K562 (cell line): ENCODE data around the gene NECTIN4. TPM values are rescaled to one million over a fixed set of nuclear protein-coding genes. Genes with fewer than 3 reads are reported as not detected.

Source experiments
- ATF7 ChIP-seq: fragments of 450-650 bp; IDR thresholded peaks from 2 replicates; pipeline ENCODE4 v1.7.1; 2014; ENCODE audit warnings: mild to moderate bottlenecking, moderate library complexity
- BHLHE40 ChIP-seq: IDR thresholded peaks from 2 replicates; pipeline ENCODE4 v1.6.1; 2011; ENCODE audit warnings: low read length, improper control_type of control experiment
- C11orf30 ChIP-seq: fragments of 450-650 bp; IDR thresholded peaks from 2 replicates; pipeline ENCODE4 v1.6.1; 2016; ENCODE audit warnings: low read depth, mild to moderate bottlenecking
- CHD4 ChIP-seq: fragments of 200-600 bp; sonication (generic); IDR thresholded peaks from 3 replicates; pipeline ENCODE4 v1.6.1; 2012; ENCODE audit warnings: low read depth, mild to moderate bottlenecking, mixed read lengths, low read length, inconsistent platforms; ENCODE audit not compliant: insufficient read depth, insufficient replicate concordance, poor library complexity, severe bottlenecking
- CREB5 ChIP-seq: fragments of 250-450 bp; sonication (Bioruptor Pico); IDR thresholded peaks from 2 replicates; pipeline ENCODE4 v1.5.0; 2020; ENCODE audit warnings: mild to moderate bottlenecking
- DEAF1 ChIP-seq: fragments of 450-650 bp; formaldehyde crosslinking; IDR thresholded peaks from 2 replicates; pipeline ENCODE4 v1.4.0; 2020; ENCODE audit warnings: mild to moderate bottlenecking, moderate library complexity
- DLX4 ChIP-seq: fragments of 250-450 bp; sonication (Bioruptor Pico); IDR thresholded peaks from 2 replicates; pipeline ENCODE4 v1.6.1; 2021; ENCODE audit warnings: mild to moderate bottlenecking
- GTF2A2 ChIP-seq: IDR thresholded peaks from 2 replicates; pipeline ENCODE4 v1.6.1; 2016; ENCODE audit warnings: mild to moderate bottlenecking, missing genetic modification characterization, missing compliant biosample characterization
- HBP1 ChIP-seq: fragments of 450-650 bp; formaldehyde crosslinking; IDR thresholded peaks from 2 replicates; pipeline ENCODE4 v1.4.0; 2022; ENCODE audit warnings: missing genetic modification characterization
- HDAC2 ChIP-seq: fragments of 450-650 bp; IDR thresholded peaks from 2 replicates; pipeline ENCODE4 v1.6.1; 2016; ENCODE audit warnings: mild to moderate bottlenecking
- HMGXB4 ChIP-seq: sonication (generic); formaldehyde crosslinking; IDR thresholded peaks from 2 replicates; pipeline ENCODE4 v1.8.1; 2023; ENCODE audit warnings: mild to moderate bottlenecking, missing genetic modification reagents
- KDM4B ChIP-seq, 2 experiments: fragments of 450-650 bp in 1 of 2; sonication (generic) in 1 of 2; IDR thresholded peaks; 2 replicates each; pipeline ENCODE4 v1.6.1; 2016 to 2017; ENCODE audit warnings: borderline replicate concordance in 2 of 2, antibody characterized with exemption in 1 of 2, low read depth in 1 of 2, mild to moderate bottlenecking in 1 of 2
- MED1 ChIP-seq: sonication (generic); formaldehyde crosslinking; IDR thresholded peaks from 2 replicates; pipeline ENCODE4 v1.8.1; 2023; ENCODE audit warnings: missing genetic modification reagents, borderline replicate concordance
- NR4A1 ChIP-seq, 2 experiments: fragments of 250-450 bp in 1 of 2; fragments of 450-650 bp in 1 of 2; sonication (Bioruptor Pico) in 1 of 2; IDR thresholded peaks; 2 replicates each; pipeline versions ENCODE4 v1.4.0 to v1.6.1; 2016 to 2020; ENCODE audit warnings: mild to moderate bottlenecking in 2 of 2, missing compliant biosample characterization in 1 of 2, missing genetic modification characterization in 1 of 2, moderate library complexity in 1 of 2
- PCBP2 ChIP-seq: fragments of 200-400 bp; formaldehyde crosslinking; IDR thresholded peaks from 2 replicates; pipeline ENCODE4 v1.6.1; 2018; ENCODE audit warnings: low read length, low read depth, mild to moderate bottlenecking, moderate library complexity; ENCODE audit not compliant: poor library complexity, severe bottlenecking
- POLR3A ChIP-seq: IDR thresholded peaks from 2 replicates; pipeline ENCODE4 v1.6.1; 2011; ENCODE audit warnings: borderline replicate concordance, mild to moderate bottlenecking, moderate library complexity; ENCODE audit not compliant: insufficient read length, insufficient read depth; ENCODE audit errors: extremely low read depth
- RAD51 ChIP-seq: fragments of 450-650 bp; IDR thresholded peaks from 2 replicates; pipeline ENCODE4 v1.7.1; 2016; ENCODE audit warnings: low read depth, mild to moderate bottlenecking, borderline replicate concordance
- RUNX1 ChIP-seq: sonication (generic); IDR thresholded peaks from 2 replicates; pipeline ENCODE4 v1.6.1; 2016; ENCODE audit warnings: antibody characterized with exemption, low read depth
- SLC30A9 ChIP-seq: fragments of 250-450 bp; sonication (Bioruptor Pico); IDR thresholded peaks from 2 replicates; pipeline ENCODE4 v1.8.0; 2022; ENCODE audit warnings: mild to moderate bottlenecking, moderate library complexity
- SRSF7 ChIP-seq: fragments of 200-400 bp; formaldehyde crosslinking; optimal IDR thresholded peaks from 2 replicates; pipeline ENCODE3; 2017; ENCODE audit warnings: mild to moderate bottlenecking, low read depth, low read length
- TRIM28 ChIP-seq: fragments of 450-650 bp; IDR thresholded peaks from 2 replicates; pipeline ENCODE4 v1.6.1; 2017
- polyA plus RNA-seq, 8 experiments: library from polyadenylated mRNA; depleted of rRNA in 4 of 8; stranded (reverse) in 5 of 8; unstranded in 3 of 8; fragments of >200 nt; fragmentation: Nextera tagmentation in 2 of 8; fragmentation: Illumina TruSeq in 1 of 8; extraction: Ambion mirVana in 2 of 8; extraction: Trizol in 1 of 8; gene quantifications; 2 replicates each; pipeline versions ENCODE4 v1.2.1 to v1.2.3, GENCODE V29; 2011 to 2014; ENCODE audit warnings: inconsistent platforms in 1 of 8, missing spikeins in 1 of 8
- total RNA-seq, 7 experiments: library from RNA; depleted of rRNA in 6 of 7; stranded (reverse); fragments of >200 nt in 6 of 7; fragmentation: Illumina TruSeq in 2 of 7; extraction: Trizol in 2 of 7; gene quantifications; 2 replicates each; pipeline versions ENCODE4 v1.2.1 to v1.2.3, GENCODE V29; 2011 to 2021; ENCODE audit warnings: low replicate concordance in 1 of 7

The NECTIN4 gene
- total and polyA plus RNA-seq, 9 of the 15 experiments (the other 6 are each of a cell fraction or from before 2014, with no cell fraction given), result 0.01 to 0.09 TPM; not detected in 7

GRCh38 chr1:161117759-161118581 lies 28.6 kb upstream of the NECTIN4 start, which contains the start of the genes NIT1 and PFDN2 (continued):
- TF ChIP-seq HDAC2, result peak; percentile 45
- no peak for TF ChIP-seq POLR3A
- TF ChIP-seq KDM4B (IDR thresholded peaks at IDR 0.05; ENCODE audit: borderline replicate concordance in 2 of 2, low read depth in 1 of 2), result no peak
- no peak for TF ChIP-seq SRSF7
- no peak for TF ChIP-seq PCBP2
- no peak for TF ChIP-seq RAD51
- no peak for TF ChIP-seq TRIM28
- TF ChIP-seq SLC30A9, result no peak
- no peak for TF ChIP-seq DEAF1
- TF ChIP-seq CREB5 (CRISPR knock-in tag), result no peak
- TF ChIP-seq C11orf30, result peak; percentile 90
- no peak for TF ChIP-seq RUNX1
- TF ChIP-seq MED1 (CRISPR knock-in tag), result no peak
- peak; percentile 71; the same call in 1 of the 2 replicates for TF ChIP-seq HMGXB4 (CRISPR knock-in tag)
- no peak for TF ChIP-seq CHD4
- TF ChIP-seq ATF7, result peak; percentile 49; the same call in 1 of the 2 replicates
- no peak for TF ChIP-seq GTF2A2 (tag)
- no peak for TF ChIP-seq HBP1 (CRISPR knock-in tag)
- no peak; the same call in 1 of the 2 replicates for TF ChIP-seq NR4A1 (CRISPR knock-in tag; IDR thresholded peaks at IDR 0.05)
- TF ChIP-seq NR4A1 (tag; IDR thresholded peaks at IDR 0.05), result no peak
- no peak for TF ChIP-seq DLX4 (CRISPR knock-in tag)
- TF ChIP-seq BHLHE40, result no peak
